CD14-positive monocyte (primary cell): ENCODE data around the gene CGB2. TPM values are rescaled to one million over a fixed set of nuclear protein-coding genes. Genes with fewer than 3 reads are reported as not detected.
A peak's percentile ranks its signal among the peaks of the same experiment; 100 is the strongest.
"Not testable (repeated sequence)": the region's sequence is repeated elsewhere in the genome, so short reads cannot be mapped to it uniquely, and the experiment has no call there.

Experiments used
- DNase-seq, 3 donors: peaks; one replicate each; pipeline ENCODE4 v3.0.0-alpha.2; 2011 to 2022
- H2AFZ ChIP-seq: 2 replicates; pipeline ENCODE4 v1.6.0; 2012; ENCODE audit warnings: mild to moderate bottlenecking, low read depth, low read length, inconsistent platforms; ENCODE audit not compliant: insufficient read depth, poor library complexity, severe bottlenecking
- H3K27ac ChIP-seq, 2 donors: 1 replicate in 1 of 2; 2 replicates in 1 of 2; pipeline ENCODE4 v1.5.1; 2012 to 2013; ENCODE audit warnings: low read length in 2 of 2, control low read depth in 1 of 2, inconsistent platforms in 1 of 2, low read depth in 1 of 2, mild to moderate bottlenecking in 1 of 2
- H3K27me3 ChIP-seq, 2 donors: one replicate each; pipeline versions ENCODE4 v1.6.0 to v1.6.1; 2011 to 2013; ENCODE audit warnings: low read length in 2 of 2; ENCODE audit not compliant: control insufficient read depth in 2 of 2, insufficient read depth in 2 of 2
- H3K36me3 ChIP-seq, 2 donors: replicated peaks in 1 of 2; 1 replicate in 1 of 2; 2 replicates in 1 of 2; pipeline versions ENCODE4 v1.5.1 to v1.6.1; 2012 to 2013; ENCODE audit warnings: low read length in 2 of 2, control low read depth in 1 of 2, inconsistent platforms in 1 of 2, mild to moderate bottlenecking in 1 of 2; ENCODE audit not compliant: insufficient read depth in 2 of 2, control insufficient read depth in 1 of 2
- H3K4me1 ChIP-seq, 2 donors: 1 replicate in 1 of 2; 2 replicates in 1 of 2; pipeline versions ENCODE4 v1.5.1 to v1.6.1; 2012 to 2013; ENCODE audit warnings: low read length in 2 of 2, control low read depth in 1 of 2, inconsistent platforms in 1 of 2, mild to moderate bottlenecking in 1 of 2, moderate library complexity in 1 of 2; ENCODE audit not compliant: insufficient read depth in 2 of 2, control insufficient read depth in 1 of 2
- H3K4me2 ChIP-seq: replicated peaks from 2 replicates; pipeline ENCODE3; 2012; ENCODE audit warnings: low read length, moderate library complexity, mild to moderate bottlenecking; ENCODE audit not compliant: poor library complexity, severe bottlenecking; ENCODE audit errors: extremely low read depth
- H3K4me3 ChIP-seq, 3 experiments: fragments of 200-600 bp in 1 of 3; sonication (generic) in 1 of 3; replicated peaks in 1 of 3; 1 replicate in 2 of 3; 2 replicates in 1 of 3; pipeline ENCODE4 v1.5.1; 2011 to 2013; ENCODE audit warnings: low read length in 3 of 3, mild to moderate bottlenecking in 3 of 3, control low read depth in 2 of 3, low read depth in 2 of 3, inconsistent platforms in 1 of 3, moderate library complexity in 1 of 3
- H3K79me2 ChIP-seq: 2 replicates; pipeline ENCODE4 v1.6.0; 2012; ENCODE audit warnings: mild to moderate bottlenecking, control low read depth, inconsistent platforms, low read length, moderate library complexity; ENCODE audit not compliant: insufficient read depth
- H3K9ac ChIP-seq: 2 replicates; pipeline ENCODE4 v1.6.0; 2017; ENCODE audit warnings: low read length, mild to moderate bottlenecking; ENCODE audit not compliant: insufficient read depth, poor library complexity, severe bottlenecking
- H3K9me3 ChIP-seq, 2 donors: replicated peaks in 1 of 2; 1 replicate in 1 of 2; 2 replicates in 1 of 2; pipeline versions ENCODE4 v1.5.1 to v1.6.1; 2012 to 2013; ENCODE audit warnings: low read length in 2 of 2, control low read depth in 1 of 2; ENCODE audit not compliant: control insufficient read depth in 1 of 2, insufficient read depth in 1 of 2
- H4K20me1 ChIP-seq: 2 replicates; pipeline ENCODE4 v1.6.0; 2012; ENCODE audit warnings: mild to moderate bottlenecking, low read length, control low read depth, moderate library complexity; ENCODE audit not compliant: insufficient read depth
- H3K27ac Mint-ChIP-seq, 7 donors: one replicate each; pipeline ENCODE4 v1.8.0; 2020; ENCODE audit warnings: mild to moderate bottlenecking in 7 of 7, mixed read lengths in 7 of 7, moderate library complexity in 6 of 7, inconsistent platforms in 2 of 7
- H3K27me3 Mint-ChIP-seq, 3 donors: one replicate each; pipeline ENCODE4 v1.8.0; 2021 to 2022; ENCODE audit warnings: low read depth in 3 of 3, mild to moderate bottlenecking in 3 of 3, mixed read lengths in 3 of 3, moderate library complexity in 3 of 3, inconsistent platforms in 1 of 3
- H3K36me3 Mint-ChIP-seq, 2 donors: one replicate each; pipeline ENCODE4 v1.8.0; 2020; ENCODE audit warnings: mixed read lengths in 2 of 2, inconsistent platforms in 1 of 2, mild to moderate bottlenecking in 1 of 2
- H3K4me1 Mint-ChIP-seq: one replicate; pipeline ENCODE4 v1.8.0; 2020; ENCODE audit warnings: mild to moderate bottlenecking, mixed read lengths
- H3K4me3 Mint-ChIP-seq, 2 donors: one replicate each; pipeline ENCODE4 v1.8.0; 2020; ENCODE audit warnings: mild to moderate bottlenecking in 2 of 2, mixed read lengths in 2 of 2, moderate library complexity in 1 of 2
- H3K9me3 Mint-ChIP-seq, 7 donors: one replicate each; pipeline ENCODE4 v1.8.0; 2020 to 2022; ENCODE audit warnings: mixed read lengths in 7 of 7, mild to moderate bottlenecking in 6 of 7, moderate library complexity in 6 of 7, inconsistent platforms in 2 of 7
- CTCF ChIP-seq: fragments of 200-600 bp; IDR thresholded peaks from one replicate; pipeline ENCODE4 v1.8.0; 2022; ENCODE audit warnings: antibody characterized with exemption, mild to moderate bottlenecking
- WGBS: methylation state at CpG from one replicate; pipeline ENCODE4 v1.1.5; 2013; ENCODE audit warnings: missing lambda C conversion rate; ENCODE audit not compliant: insufficient coverage; 5-methylcytosine and 5-hydroxymethylcytosine counted together
- intact Hi-C, 2 donors: fragments of 100-400 bp; cut with micrococcal nuclease; formaldehyde crosslinking; loops; one replicate each; pipeline versions ENCODE4 v1.15.0 to v1.15.1; 2023
- polyA plus RNA-seq, 3 donors: library from polyadenylated mRNA; depleted of rRNA in 1 of 3; unstranded in 2 of 3; stranded (reverse) in 1 of 3; fragments of 300-500 nt in 2 of 3; fragments of >200 nt in 1 of 3; fragmentation: Illumina TruSeq in 2 of 3; gene quantifications; 1 replicate in 2 of 3; 2 replicates in 1 of 3; pipeline ENCODE4 v1.2.3, GENCODE V29; 2012 to 2021

CGB2 gene
- polyA plus RNA-seq, 3 donors = not detected

DNA sequence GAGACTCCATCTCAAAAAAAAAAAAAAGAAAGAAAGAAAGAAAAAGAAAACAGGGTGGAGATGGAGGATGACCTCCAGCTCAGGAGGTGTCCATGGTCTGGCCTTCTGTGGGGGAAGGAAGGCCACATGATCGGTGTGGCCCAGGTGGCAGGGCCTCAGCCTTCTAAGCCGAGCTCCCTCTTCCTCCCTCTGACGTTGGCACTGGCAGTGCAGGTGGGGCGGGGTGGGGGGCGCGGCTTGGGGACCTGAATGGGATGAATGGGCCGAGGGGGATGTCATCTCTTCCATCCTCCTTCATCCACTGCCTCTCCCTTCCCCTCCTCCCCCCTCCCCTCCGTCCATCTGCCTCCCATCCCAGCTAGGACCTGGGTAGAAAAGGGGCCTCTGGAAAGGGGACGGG lies 8.0 kb downstream of the CGB2 start:
- H3K4me1 Mint-ChIP-seq, DNase-seq, H3K4me3 Mint-ChIP-seq, H3K36me3 Mint-ChIP-seq, H3K4me1 ChIP-seq, H3K4me2 ChIP-seq, H3K27ac Mint-ChIP-seq, H3K4me3 ChIP-seq, H3K79me2 ChIP-seq, H3K27me3 ChIP-seq, H4K20me1 ChIP-seq, intact Hi-C loops, H3K36me3 ChIP-seq, H2AFZ ChIP-seq, H3K9me3 Mint-ChIP-seq, H3K9ac ChIP-seq, H3K27ac ChIP-seq, H3K9me3 ChIP-seq: not testable (repeated sequence)
- H3K27me3 Mint-ChIP-seq = peaks cover 2 to 11% (median 7%) of the 10 kb centered on the region in 3 donors
- WGBS = no CpG with 5 or more reads among the region's 9 CpGs

GRCh38 chr19:49042177-49042576 lies 10.5 kb downstream of the CGB2 start:
- Histone ChIP-seq H3K36me3 (no peaks in the 10 kb centered on the region), H3K27me3 (no peaks in the 10 kb centered on the region), H3K4me2 (no peak overlapping the region), H4K20me1 (no peaks in the 10 kb centered on the region), H3K9me3 (no peaks in the 10 kb centered on the region), H3K79me2 (no peaks in the 10 kb centered on the region), H3K9ac (no peak overlapping the region), H3K4me3 (no peak overlapping the region), H3K4me1 (no peaks in the 10 kb centered on the region), H2AFZ (no peak overlapping the region), H3K27ac (no peak overlapping the region)
- no peak overlapping the region for H3K27ac Mint-ChIP-seq
- no peak for TF ChIP-seq CTCF
- no peaks in the 10 kb centered on the region for H3K4me1 Mint-ChIP-seq
- peaks cover 2 to 10% (median 5%) of the 10 kb centered on the region in 3 donors for H3K27me3 Mint-ChIP-seq
- no peaks in the 10 kb centered on the region for H3K9me3 Mint-ChIP-seq
- no peak for DNase-seq
- no peaks in the 10 kb centered on the region for H3K36me3 Mint-ChIP-seq
- WGBS = 92% methylated on average over 12 of the region's 17 CpGs
- intact Hi-C loops = no loop called here
- H3K4me3 Mint-ChIP-seq = no peak overlapping the region

DNA sequence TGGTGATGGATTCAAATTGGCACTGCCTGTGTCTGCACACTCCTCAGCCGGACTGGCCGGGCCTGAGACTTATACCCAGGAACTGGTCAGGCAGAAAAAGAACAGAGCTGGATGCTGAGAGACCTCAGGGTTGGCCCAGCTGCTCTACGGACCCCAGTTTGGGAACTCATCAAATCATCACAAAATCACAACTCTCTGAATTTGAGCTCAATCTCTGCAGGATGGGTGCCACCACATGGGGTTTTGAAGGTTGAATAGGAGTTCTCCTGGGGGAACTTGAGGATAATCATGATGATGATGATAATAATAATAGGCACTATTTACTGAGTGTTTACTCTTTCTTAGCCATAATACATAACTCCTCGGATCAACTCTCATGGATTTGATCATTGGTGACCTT lies 11.0 kb downstream of the CGB2 start:
- H3K27ac ChIP-seq, intact Hi-C loops: not testable (repeated sequence)

DNA sequence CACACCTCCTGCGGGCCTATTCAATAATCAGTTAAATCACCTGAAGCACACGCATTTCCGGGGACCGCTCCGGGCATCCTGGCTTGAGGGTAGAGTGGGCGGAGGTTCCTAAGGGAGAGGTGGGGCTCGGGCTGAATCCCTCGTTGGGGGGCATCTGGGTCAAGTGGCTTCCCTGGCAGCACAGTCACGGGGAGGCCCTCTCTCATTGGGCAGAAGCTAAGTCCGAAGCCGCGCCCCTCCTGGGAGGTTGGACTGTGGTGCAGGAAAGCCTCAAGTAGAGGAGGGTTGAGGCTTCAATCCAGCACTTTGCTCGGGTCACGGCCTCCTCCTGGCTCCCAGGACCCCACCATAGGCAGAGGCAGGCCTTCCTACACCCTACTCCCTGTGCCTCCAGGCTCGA lies 11.9 kb downstream of the CGB2 start, which contains the start of gene CGB5:
CGB5 (plus strand) TSS at position 301 of the 400 bp plus-strand sequence. CDS start 362 bp downstream, outside the sequence.
- H3K4me1 ChIP-seq, H3K36me3 Mint-ChIP-seq, H3K79me2 ChIP-seq, H3K9me3 ChIP-seq, DNase-seq, H3K9ac ChIP-seq, H3K27ac ChIP-seq, H3K36me3 ChIP-seq, H4K20me1 ChIP-seq, H2AFZ ChIP-seq, H3K9me3 Mint-ChIP-seq, H3K4me3 ChIP-seq, H3K27me3 ChIP-seq, H3K4me2 ChIP-seq, H3K4me1 Mint-ChIP-seq, H3K4me3 Mint-ChIP-seq, intact Hi-C loops: not testable (repeated sequence)
- Mint-ChIP-seq H3K27ac (peak within 1 kb of the TSS in 2 of 7 donors; percentile 23 to 59), H3K27me3 (peaks cover 2 to 10% (median 5%) of the 10 kb centered on the region in 3 donors)
- WGBS = 70% methylated on average over 5 of the region's 15 CpGs

More for the DNA sequence above, 11.0 kb downstream of the CGB2 start:
- H3K27ac Mint-ChIP-seq = peak overlapping the region in 2 of 7 donors; percentile 23 to 59
- H3K4me3 Mint-ChIP-seq, DNase-seq, H3K27me3 ChIP-seq, H3K9me3 ChIP-seq, H3K36me3 Mint-ChIP-seq, H3K9me3 Mint-ChIP-seq, H4K20me1 ChIP-seq, H3K9ac ChIP-seq, H3K4me1 ChIP-seq, H3K4me1 Mint-ChIP-seq, H2AFZ ChIP-seq, H3K4me2 ChIP-seq, H3K79me2 ChIP-seq, H3K36me3 ChIP-seq, H3K4me3 ChIP-seq: not testable (repeated sequence)
- no CpG with 5 or more reads among the region's 4 CpGs for WGBS
- H3K27me3 Mint-ChIP-seq = peaks cover 2 to 10% (median 5%) of the 10 kb centered on the region in 3 donors
